Uterus (tissue), 4 donors: Measurements from ENCODE around the gene KIF17. TPM values are rescaled to one million over a fixed set of nuclear protein-coding genes. Genes with fewer than 3 reads are reported as not detected.

ENCODE experiments used
- DNase-seq, 2 donors: peaks; one replicate each; pipeline ENCODE4 v3.0.0-alpha.2; 2019 to 2020
- H3K27ac ChIP-seq, 2 donors: fragments of 200-600 bp; sonication (generic); 1 replicate in 1 of 2; 2 replicates in 1 of 2; pipeline ENCODE4 v1.5.1; 2016 to 2018
- H3K27me3 ChIP-seq, 2 donors: fragments of 200-600 bp; sonication (generic); one replicate each; pipeline ENCODE4 v1.5.1; 2018 to 2019; ENCODE audit warnings: control low read depth in 1 of 2
- H3K36me3 ChIP-seq, 2 donors: fragments of 200-600 bp; sonication (generic); one replicate each; pipeline ENCODE4 v1.5.1; 2019; ENCODE audit warnings: control low read depth in 1 of 2
- H3K4me1 ChIP-seq, 2 donors: fragments of 200-600 bp; sonication (generic); one replicate each; pipeline ENCODE4 v1.5.1; 2018 to 2019; ENCODE audit warnings: control low read depth in 1 of 2
- H3K4me3 ChIP-seq, 2 donors: fragments of 200-600 bp; sonication (generic); 1 replicate in 1 of 2; 2 replicates in 1 of 2; pipeline ENCODE4 v1.5.1; 2018 to 2019; ENCODE audit warnings: mild to moderate bottlenecking in 1 of 2
- H3K9me3 ChIP-seq, 2 donors: fragments of 200-600 bp; sonication (generic); one replicate each; pipeline ENCODE4 v1.5.1; 2019; ENCODE audit warnings: control low read depth in 1 of 2
- POLR2A ChIP-seq, 2 donors: fragments of 450-650 bp; IDR thresholded peaks; one replicate each; pipeline ENCODE4 v1.6.1; 2016; ENCODE audit warnings: antibody characterized with exemption in 2 of 2, mild to moderate bottlenecking in 1 of 2, moderate library complexity in 1 of 2
- intact Hi-C: fragments of 100-400 bp; cut with DNase I; formaldehyde crosslinking; loops from one replicate; pipeline ENCODE4 v1.15.1; 2023; ENCODE audit warnings: low total_unique reads
- total RNA-seq, 4 donors: library from RNA; depleted of rRNA in 3 of 4; stranded (reverse); fragments of >200 nt in 3 of 4; gene quantifications; one replicate each; pipeline versions ENCODE4 v1.1.0 to v1.2.4, GENCODE V29; 2014 to 2023
- TF ChIP-seq, protein P1 (sequence below), 4 experiments: fragments of 200-600 bp in 2 of 4; fragments of 450-650 bp in 2 of 4; sonication (generic) in 2 of 4; IDR thresholded peaks; one replicate each; pipeline ENCODE4 v1.5.1; 2016 to 2019; ENCODE audit warnings: antibody characterized with exemption in 4 of 4, mild to moderate bottlenecking in 2 of 4, moderate library complexity in 1 of 4
- donor health status: DM: yes; HTN: yes; CAD: no.

The KIF17 gene
- 1 to 10 TPM in 2 of 4 donors, under 1 TPM in 1, not detected in 1; 0.77 to 6.3 (median 4.9) TPM for total RNA-seq

DNA sequence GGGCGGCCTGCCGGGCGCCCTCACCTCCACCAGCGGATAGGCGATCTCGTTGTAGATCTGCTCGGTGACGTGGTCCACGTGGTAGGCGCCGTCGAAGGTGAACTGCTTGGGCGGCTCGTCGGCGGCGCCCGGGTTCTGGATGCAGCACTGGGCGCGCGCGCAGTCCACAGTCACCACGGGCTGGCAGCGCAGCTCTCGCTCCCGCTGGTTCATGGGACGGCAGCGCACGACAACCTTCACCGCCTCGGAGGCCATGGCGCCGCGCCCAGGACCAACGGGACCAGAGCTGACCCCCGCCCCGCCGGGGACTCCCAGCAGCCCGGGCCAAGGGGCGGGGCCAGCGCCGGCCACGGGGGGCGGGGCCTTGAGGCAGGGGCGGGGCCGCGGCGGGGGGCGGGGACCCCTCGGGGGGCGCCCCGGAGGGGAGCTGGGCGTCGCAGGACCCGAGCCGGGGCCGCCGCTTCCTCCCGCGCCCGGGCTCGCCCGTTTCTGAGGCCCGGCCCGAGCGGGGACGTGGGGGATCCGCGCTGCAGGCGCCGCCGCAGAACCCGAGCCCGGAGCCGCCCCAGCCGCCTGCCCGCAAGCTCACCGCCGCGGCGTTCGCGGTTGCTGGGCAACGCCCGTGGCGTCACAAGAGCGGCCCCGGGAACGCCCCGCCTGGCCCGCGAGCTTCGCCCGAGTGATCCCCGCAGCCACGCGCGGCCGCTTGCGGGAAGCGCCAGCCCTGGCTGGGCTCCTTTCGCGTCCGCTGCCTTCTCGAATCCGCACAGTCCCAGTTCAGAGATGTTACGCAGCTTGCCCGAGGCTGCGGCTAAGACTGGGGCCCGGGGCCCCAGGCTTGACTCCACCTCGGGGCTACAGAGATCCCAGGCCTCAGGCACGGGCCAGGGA, at the start of gene KIF17:
Gene KIF17, minus strand, starts transcription at position 556 of the 891 bp plus-strand sequence. Its CDS starts 301 bp downstream, at position 255.
- peak; percentile 62 to 75 for DNase-seq
- H3K4me3 ChIP-seq = peak within 1 kb of the TSS in 1 of 2 donors; percentile 40
- intact Hi-C loops = no loop called here
- TF ChIP-seq POLR2A (IDR thresholded peaks at IDR 0.05) = no peak
- TF ChIP-seq, protein P1, sequence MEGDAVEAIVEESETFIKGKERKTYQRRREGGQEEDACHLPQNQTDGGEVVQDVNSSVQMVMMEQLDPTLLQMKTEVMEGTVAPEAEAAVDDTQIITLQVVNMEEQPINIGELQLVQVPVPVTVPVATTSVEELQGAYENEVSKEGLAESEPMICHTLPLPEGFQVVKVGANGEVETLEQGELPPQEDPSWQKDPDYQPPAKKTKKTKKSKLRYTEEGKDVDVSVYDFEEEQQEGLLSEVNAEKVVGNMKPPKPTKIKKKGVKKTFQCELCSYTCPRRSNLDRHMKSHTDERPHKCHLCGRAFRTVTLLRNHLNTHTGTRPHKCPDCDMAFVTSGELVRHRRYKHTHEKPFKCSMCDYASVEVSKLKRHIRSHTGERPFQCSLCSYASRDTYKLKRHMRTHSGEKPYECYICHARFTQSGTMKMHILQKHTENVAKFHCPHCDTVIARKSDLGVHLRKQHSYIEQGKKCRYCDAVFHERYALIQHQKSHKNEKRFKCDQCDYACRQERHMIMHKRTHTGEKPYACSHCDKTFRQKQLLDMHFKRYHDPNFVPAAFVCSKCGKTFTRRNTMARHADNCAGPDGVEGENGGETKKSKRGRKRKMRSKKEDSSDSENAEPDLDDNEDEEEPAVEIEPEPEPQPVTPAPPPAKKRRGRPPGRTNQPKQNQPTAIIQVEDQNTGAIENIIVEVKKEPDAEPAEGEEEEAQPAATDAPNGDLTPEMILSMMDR (IDR thresholded peaks at IDR 0.05) = no peak
- no peaks in the 10 kb centered on the region for H3K9me3 ChIP-seq
- no peaks in the 10 kb centered on the region for H3K4me1 ChIP-seq
- no peaks in the 10 kb centered on the region for H3K27me3 ChIP-seq
- no peak within 1 kb of the TSS for H3K27ac ChIP-seq
- H3K36me3 ChIP-seq = no peaks in the 10 kb centered on the region

DNA sequence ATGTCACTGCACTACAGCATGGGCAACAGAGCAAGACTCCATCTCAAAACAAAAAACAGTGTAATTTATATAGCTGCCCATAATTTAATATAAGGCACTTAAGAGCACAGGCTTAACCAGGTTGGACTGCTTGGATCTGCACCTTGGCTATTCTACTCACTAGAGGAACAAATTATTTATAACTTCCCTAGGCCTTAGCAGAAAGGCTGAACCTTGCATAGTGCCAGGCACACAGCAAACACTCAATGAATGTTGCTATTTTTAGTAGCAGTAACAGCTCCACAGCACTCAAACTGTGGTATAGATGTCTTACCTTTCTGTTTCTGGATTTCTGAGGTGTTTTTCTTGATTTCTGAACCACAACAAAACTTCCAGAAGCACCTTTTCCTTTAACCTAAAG, 49.5 kb upstream of the KIF17 start:
- H3K27me3 ChIP-seq = no peaks in the 10 kb centered on the region
- no peaks in the 10 kb centered on the region for H3K36me3 ChIP-seq
- no peak for TF ChIP-seq POLR2A (IDR thresholded peaks at IDR 0.05)
- TF ChIP-seq, protein P1 (IDR thresholded peaks at IDR 0.05) = no peak
- no peak overlapping the region for H3K4me3 ChIP-seq
- no peaks in the 10 kb centered on the region for H3K9me3 ChIP-seq
- no peaks in the 10 kb centered on the region for H3K4me1 ChIP-seq
- intact Hi-C loops = no loop called here
- no peak for DNase-seq
- H3K27ac ChIP-seq = no peak overlapping the region

DNA sequence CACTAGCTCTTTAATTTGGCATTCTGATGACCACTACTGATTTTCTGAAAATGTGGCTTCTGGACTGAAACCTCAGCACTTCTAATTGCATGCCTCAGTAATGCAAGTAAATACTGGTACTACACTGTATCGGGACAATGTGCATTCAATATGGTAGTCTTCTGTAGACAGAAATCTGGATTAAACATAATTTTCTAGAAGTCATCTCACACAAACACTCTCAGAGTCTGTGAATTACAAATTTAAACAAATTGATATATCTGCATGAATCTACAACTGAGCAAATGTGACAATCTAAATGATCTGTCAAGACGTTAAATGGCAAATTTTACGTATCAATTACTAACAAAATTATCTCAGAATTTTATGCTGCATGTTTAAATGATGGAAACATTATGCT, 45.6 kb upstream of the KIF17 start:
- TF ChIP-seq, protein P1 (IDR thresholded peaks at IDR 0.05) = no peak
- TF ChIP-seq POLR2A (IDR thresholded peaks at IDR 0.05) = no peak
- intact Hi-C loops = no loop called here

DNA sequence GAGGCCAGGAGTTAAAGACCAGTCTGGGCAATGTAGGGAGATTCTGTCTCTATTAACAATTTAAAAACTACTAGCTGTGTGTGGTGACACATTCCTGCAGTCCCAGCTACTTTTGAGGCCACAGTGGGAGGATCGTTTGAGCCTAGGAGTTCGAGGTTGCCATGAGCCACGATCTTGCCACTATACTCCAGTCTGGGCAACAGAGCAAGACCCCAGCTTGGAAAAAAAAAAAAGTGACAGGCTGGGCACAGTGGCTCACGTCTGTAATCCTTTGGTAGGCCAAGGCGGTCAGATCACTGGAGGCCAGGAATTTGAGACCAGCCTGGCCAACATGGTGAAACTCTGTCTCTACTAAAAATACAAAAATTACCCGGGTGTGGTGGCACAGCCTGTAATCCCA, 42.5 kb upstream of the KIF17 start:
- Histone ChIP-seq H3K27me3 (no peaks in the 10 kb centered on the region), H3K4me1 (no peaks in the 10 kb centered on the region), H3K9me3 (no peaks in the 10 kb centered on the region), H3K27ac (no peak overlapping the region), H3K36me3 (no peaks in the 10 kb centered on the region), H3K4me3 (no peak overlapping the region)
- no peak for TF ChIP-seq POLR2A (IDR thresholded peaks at IDR 0.05)
- TF ChIP-seq, protein P1 (IDR thresholded peaks at IDR 0.05) = no peak
- intact Hi-C loops = no loop called here
- no peak for DNase-seq

More for the DNA sequence above, 45.6 kb upstream of the KIF17 start:
- no peak overlapping the region for H3K4me3 ChIP-seq
- DNase-seq = no peak
- H3K27me3 ChIP-seq = no peaks in the 10 kb centered on the region
- no peaks in the 10 kb centered on the region for H3K4me1 ChIP-seq
- H3K36me3 ChIP-seq = no peaks in the 10 kb centered on the region
- no peak overlapping the region for H3K27ac ChIP-seq
- H3K9me3 ChIP-seq = no peaks in the 10 kb centered on the region

DNA sequence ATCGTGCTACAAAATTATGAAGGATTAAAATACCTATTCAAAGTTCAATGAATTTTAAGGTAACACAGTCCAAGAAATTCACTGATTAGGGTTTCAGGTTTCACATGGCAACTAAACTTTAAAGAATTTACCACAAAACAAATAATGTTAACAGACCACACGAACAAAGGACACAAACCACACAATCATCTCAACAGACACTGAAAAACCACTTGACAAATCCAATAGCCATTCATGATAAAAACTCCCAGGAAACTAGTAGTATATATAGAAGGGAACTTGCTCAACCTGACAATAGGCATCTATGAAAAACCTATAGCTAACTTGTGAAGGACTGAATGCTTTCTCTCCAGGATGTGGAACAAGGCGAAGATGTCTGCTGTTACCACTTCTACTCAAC, 35.8 kb upstream of the KIF17 start:
- no peak for DNase-seq
- TF ChIP-seq, protein P1 (IDR thresholded peaks at IDR 0.05) = no peak
- no peak for TF ChIP-seq POLR2A (IDR thresholded peaks at IDR 0.05)
- Histone ChIP-seq H3K27me3 (no peaks in the 10 kb centered on the region), H3K27ac (no peak overlapping the region), H3K36me3 (no peaks in the 10 kb centered on the region), H3K4me3 (no peak overlapping the region), H3K9me3 (no peaks in the 10 kb centered on the region), H3K4me1 (no peaks in the 10 kb centered on the region)
- intact Hi-C loops = no loop called here
